ENCODE results near the gene MLN. TPM values are rescaled to one million over a fixed set of nuclear protein-coding genes. Genes with fewer than 3 reads are reported as not detected.

MLN gene
- total RNA-seq, 6 experiments from 2014 or later: not detected

- TF ChIP-seq CTCF (IDR thresholded peaks at IDR 0.05): no peak
- no peak for TF ChIP-seq POLR2A (IDR thresholded peaks at IDR 0.05)
- Histone ChIP-seq H3K4me3 (peak overlapping the region; percentile 16 to 54 (median 18)), H3K4me1 (peaks cover 0 to 48% (median 15%) of the 10 kb centered on the region in 4 donors), H3K27me3 (no peaks in the 10 kb centered on the region), H3K9me3 (no peaks in the 10 kb centered on the region), H3K36me3 (no peaks in the 10 kb centered on the region), H3K27ac (peak overlapping the region; percentile 44 to 73 (median 72))
- peak in 1 of 4 donors; percentile 2 for ATAC-seq
- WGBS (ENCODE audit: insufficient coverage, low coverage, low lambda C conversion rate, missing lambda C conversion rate): 26% methylated on average over 8 of the region's 13 CpGs
- DNase-seq: no peak
- intact Hi-C loops (cut with DNase I): no loop called here
Observed at GRCh38 chr6:33744895-33745546, 58.8 kb downstream of the MLN start.

Other genes starting within 250 kb of the MLN start
- 10 to 100 TPM in 2 of 6 experiments, 1 to 10 TPM in 4; 4.4 to 11.4 (median 6.5) TPM for gene BAK1, start 223.7 kb downstream of the MLN start, total RNA-seq
- gene ITPR3, start 182.7 kb downstream of the MLN start, total RNA-seq: 1 to 10 TPM in 4 of 6 experiments, under 1 TPM in 2; 0.79 to 3.5 (median 1.6) TPM
- gene UQCC2, start 92.3 kb downstream of the MLN start, total RNA-seq: 10 to 100 TPM; 23.7 to 38.4 (median 31.5) TPM
- 10 to 100 TPM in 3 of 6 experiments, 1 to 10 TPM in 3; 4.8 to 28.0 (median 9.7) TPM for gene IP6K3, start 57.1 kb downstream of the MLN start, total RNA-seq
- gene LEMD2, start 14.9 kb downstream of the MLN start, total RNA-seq: 10 to 100 TPM; 17.8 to 28.0 (median 21.8) TPM